Measurements from ENCODE around the gene MC5R.

DNA sequence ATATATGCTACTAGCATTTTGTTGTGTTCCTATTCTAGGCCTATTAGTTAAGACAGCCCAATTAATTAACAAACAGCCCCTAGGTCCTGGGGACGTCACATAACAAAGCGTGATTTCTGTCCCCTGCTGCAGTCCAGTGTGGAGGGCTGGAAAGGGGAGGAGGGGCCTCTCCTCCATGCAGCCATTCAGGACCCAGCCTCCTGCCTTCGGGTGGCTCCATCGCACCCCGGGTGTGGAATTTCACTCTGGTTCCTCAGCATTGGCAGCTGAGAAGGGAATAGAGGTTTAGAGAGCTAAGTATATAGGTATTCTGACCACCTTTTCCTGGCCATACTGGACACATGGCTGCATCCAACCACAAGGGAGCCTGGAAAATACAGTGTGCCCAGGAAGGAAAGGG is 49.0 kb downstream of the MC5R start:
- TF ChIP-seq, protein P1, sequence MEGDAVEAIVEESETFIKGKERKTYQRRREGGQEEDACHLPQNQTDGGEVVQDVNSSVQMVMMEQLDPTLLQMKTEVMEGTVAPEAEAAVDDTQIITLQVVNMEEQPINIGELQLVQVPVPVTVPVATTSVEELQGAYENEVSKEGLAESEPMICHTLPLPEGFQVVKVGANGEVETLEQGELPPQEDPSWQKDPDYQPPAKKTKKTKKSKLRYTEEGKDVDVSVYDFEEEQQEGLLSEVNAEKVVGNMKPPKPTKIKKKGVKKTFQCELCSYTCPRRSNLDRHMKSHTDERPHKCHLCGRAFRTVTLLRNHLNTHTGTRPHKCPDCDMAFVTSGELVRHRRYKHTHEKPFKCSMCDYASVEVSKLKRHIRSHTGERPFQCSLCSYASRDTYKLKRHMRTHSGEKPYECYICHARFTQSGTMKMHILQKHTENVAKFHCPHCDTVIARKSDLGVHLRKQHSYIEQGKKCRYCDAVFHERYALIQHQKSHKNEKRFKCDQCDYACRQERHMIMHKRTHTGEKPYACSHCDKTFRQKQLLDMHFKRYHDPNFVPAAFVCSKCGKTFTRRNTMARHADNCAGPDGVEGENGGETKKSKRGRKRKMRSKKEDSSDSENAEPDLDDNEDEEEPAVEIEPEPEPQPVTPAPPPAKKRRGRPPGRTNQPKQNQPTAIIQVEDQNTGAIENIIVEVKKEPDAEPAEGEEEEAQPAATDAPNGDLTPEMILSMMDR (IDR thresholded peaks at IDR 0.05): no peak
- TF ChIP-seq EP300 (IDR thresholded peaks at IDR 0.05): no peak
- no peak for TF ChIP-seq POLR2A (IDR thresholded peaks at IDR 0.05)
- no peak for TF ChIP-seq POLR2AphosphoS5 (IDR thresholded peaks at IDR 0.05)
